HG03442 (cell line): ENCODE measurements around the gene LOC101059915.
"Not testable (repeated sequence)": the region's sequence is repeated elsewhere in the genome, so short reads cannot be mapped to it uniquely, and the experiment has no call there.

Experiments
- ATAC-seq: cut with Tn5 transposase; IDR thresholded peaks from one replicate; pipeline ENCODE4 v1.9.1; 2021; ENCODE audit warnings: mild to moderate bottlenecking, moderate library complexity; ENCODE audit not compliant: unreplicated experiment

The LOC101059915 gene

DNA sequence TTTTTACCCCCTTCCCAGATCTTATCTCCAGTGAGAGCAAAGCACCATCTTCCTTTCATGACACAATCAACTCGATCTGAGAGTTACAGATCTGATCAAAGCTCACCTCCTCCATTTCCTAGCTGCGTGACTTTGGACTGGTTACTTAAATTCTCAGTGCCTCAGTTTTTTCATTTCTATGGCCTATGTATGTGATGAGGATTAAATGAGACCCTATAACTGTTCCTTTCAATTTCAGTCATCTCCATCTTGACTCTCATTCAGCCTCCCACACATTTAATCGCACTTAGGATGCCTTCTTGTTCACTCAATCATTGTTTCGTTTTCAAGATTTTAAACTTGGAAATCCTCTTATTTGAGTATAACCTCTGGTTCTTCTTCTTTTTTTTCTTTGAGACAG lies 28.9 kb upstream of the LOC101059915 start:
- no peak for ATAC-seq

DNA sequence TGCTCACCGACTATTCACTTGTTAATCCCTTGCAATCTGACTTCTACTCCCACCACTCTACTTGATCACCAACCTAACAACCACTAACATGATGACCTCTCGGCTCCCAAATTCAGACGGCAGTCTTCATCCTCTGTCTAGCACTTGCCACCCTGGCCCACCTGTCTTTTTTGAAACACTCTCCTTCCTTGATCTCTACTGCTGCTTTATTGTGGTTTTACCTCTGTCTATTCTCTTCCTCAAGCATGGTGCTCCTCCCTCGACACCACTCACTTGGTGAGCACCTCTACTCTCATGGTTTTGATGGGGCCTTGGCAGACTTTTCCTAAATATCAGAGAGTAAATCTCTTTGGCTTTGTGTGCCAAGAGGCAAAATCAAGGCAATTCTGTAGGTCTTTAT lies 27.3 kb upstream of the LOC101059915 start:
- ATAC-seq, result no peak

DNA sequence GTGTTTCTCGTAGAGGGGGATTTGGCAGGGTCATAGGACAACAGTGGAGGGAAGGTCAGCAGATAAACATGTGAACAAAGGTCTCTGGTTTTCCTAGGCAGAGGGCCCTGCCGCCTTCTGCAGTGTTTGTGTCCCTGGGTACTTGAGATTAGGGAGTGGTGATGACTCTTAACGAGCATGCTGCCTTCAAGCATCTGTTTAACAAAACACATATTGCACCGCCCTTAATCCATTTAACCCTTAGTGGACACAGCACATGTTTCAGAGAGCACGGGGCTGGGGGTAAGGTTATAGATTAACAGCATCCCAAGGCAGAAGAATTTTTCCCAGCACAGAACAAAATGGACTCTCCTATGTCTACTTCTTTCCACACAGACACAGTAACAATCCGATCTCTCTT lies 22.9 kb upstream of the LOC101059915 start:
- ATAC-seq, result not testable (repeated sequence)

DNA sequence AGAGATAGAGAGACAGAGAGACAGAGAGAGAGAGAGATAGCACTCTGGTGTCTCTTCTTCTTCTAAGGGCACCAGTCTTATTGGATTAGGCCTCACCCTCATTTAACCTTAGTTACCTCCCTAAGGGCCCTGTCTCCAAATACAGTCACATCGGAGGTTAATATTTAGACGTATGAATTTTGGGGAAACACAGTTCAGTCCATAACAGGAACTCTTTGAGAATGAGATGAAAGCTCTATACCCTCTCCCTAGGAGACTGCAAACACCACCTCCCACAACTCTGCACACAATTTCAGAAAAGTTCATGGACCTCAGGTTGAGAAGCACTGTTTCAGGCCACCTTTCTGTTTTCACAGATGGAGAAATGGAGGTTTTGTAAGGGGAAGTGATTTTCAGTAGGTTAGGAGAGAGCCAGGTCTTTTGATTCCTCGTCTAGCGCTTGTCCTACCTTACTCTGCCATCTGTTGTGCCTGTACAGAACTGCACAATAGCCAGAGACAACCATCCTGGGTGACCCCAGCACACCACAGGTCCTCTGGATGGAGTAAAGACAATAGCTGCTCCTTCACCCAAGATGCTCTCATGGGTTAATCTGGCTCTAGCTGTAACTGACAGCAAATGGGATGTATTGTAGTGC lies 16.9 kb upstream of the LOC101059915 start:
- peak; percentile 81 for ATAC-seq

DNA sequence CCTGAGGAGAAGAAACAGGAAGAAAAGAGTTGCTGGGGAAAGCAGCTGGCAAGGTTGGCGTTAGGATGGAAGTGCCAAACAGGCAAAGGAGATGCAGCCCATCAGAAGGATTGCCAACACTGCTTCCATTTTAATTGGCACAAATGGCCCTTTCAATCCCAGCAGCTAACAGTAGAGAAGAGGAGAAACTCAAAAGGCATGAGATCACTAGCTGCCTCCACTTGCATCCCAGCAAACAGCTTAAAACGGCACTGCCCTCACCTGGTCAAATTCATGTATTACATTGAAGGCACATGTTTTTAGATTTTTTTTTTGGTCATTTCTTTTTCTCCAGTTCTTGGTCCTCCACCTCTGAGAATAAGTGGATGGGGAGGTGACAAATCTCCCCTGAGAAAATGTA lies 14.9 kb upstream of the LOC101059915 start:
- ATAC-seq, result no peak

DNA sequence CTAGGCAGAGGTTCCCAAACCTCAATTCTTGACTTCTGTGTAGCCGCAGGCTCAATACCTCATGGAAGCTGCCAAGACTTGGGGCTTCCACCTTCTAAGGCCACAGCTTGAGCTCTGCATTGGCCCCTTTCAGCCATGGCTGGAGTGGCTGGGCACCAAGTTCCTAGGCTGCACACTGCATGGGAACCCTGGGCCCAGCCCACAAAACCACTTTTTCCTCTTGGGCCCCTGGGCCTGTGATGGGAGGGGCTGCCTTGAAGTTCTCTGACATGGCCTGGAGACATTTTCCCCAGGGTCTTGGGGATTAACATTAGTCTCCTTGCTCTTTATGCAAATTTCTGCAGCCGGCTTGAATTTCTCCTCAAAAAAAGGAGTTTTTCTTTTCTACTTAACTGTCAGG lies 14.0 kb upstream of the LOC101059915 start:
- no peak for ATAC-seq

DNA sequence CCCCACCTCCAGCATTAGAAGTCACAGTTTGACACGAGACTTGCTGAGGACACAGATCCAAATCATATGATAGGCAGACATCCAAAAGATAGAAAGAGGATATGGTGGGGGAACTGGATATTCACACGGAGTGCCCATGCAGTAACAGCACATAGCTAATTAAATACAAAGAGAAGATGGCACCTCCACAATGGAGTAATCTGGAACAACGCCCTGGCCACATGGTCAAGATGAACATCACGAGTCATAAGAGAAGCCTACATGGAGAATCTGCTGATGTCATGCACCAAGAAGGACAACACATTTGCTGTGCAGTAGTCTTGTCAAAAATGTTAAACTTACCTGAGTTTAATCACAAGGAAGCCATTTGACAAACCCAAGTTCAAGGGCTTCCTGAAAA lies 10.1 kb upstream of the LOC101059915 start:
- no peak for ATAC-seq

DNA sequence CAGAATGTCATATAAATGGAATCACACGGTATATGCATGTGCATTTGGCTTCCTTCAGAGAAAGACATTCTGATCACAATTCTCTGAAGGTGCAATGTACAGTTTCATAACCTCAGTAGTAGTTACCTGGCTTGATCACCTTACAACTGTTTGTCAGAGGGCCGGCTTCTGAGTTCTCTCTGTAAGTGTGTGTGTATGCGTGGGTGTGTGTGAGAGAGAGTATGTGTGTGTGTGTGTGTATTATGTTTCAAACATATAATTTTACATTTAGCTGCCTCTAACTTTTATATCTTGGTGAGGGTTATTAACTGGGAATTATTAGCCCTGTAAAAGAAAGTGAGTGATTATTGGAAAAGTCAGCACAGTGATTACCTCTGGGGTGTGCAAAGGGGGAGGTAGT lies 8.0 kb upstream of the LOC101059915 start:
- ATAC-seq, result no peak

DNA sequence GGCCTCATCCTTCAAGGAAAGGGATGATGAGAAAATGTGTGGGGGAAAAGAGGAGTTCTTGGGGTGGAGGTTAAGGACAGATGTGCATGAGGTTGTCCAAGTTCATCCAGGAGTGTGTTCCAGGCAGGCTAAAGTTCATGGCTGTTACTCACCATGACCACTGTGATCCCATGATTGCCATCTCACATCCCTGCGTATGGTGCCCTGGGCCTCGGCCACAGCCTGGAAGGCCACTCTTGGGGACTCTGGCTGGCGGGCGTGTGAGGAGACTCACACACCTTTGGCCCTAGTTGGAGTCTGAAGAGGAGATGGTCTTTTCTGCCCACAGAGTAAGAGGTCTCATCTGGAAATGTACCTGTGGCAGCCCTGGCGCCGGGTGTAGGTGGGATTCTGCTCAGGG lies 7.4 kb upstream of the LOC101059915 start:
- no peak for ATAC-seq

DNA sequence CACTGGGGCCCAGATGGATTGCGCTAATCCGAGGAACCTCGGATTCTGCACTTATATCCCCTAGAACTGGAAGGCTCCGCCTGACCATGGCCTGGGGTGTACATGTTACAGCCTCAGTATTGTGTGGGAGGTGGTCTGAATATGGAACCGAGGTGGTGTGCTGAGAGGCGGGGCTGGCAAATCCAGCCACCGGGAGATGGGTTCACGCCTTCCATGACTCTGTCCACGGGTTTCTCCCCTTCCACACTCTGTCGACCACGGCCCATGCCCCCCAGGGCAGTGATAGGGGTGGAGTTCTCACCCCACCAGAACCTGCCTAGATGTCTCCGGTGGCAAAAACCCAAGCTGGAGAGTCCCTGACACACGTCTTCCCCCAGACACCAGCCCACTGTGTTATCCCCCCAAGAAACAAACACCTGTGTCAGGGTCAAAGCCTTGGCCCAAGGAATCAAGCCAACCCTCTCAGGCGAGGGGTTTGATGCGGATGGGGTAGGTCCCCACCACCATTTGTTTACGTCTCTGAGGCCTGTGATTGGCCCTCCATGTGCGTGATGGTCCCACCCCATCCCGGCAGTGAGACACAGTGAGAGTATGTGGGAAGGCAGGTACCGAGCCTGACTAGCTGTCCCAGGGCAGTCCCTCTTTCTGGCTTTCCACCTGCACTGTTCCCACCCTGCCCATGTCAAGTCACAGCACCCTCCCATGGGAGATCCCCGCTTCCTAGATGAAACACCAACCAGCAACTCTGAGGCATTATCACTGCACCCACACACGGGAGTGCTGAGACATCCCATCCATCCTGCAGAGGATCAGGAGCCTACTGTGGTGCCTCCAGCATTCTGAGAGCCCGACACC lies 6.6 kb upstream of the LOC101059915 start:
- no peak for ATAC-seq

DNA sequence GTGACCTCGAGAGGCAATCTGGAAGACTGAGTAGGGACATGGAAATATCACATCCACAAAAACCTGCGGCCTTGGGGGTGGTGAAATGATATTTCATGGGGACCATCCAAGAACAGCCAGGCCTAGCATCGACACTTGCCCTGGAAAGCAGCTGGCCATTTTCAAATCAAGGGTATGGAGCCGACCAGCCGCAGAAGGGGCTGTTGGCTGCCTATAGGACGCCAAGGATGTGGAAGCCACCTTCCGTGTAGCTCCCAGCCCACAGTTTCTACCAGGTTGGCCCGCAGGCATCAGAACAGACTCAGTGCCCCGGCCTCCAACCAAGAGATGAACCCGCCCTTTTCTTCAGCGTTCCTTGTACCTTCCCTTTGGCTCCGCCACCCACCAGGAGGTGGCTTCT lies 5.4 kb upstream of the LOC101059915 start:
- no peak for ATAC-seq

DNA sequence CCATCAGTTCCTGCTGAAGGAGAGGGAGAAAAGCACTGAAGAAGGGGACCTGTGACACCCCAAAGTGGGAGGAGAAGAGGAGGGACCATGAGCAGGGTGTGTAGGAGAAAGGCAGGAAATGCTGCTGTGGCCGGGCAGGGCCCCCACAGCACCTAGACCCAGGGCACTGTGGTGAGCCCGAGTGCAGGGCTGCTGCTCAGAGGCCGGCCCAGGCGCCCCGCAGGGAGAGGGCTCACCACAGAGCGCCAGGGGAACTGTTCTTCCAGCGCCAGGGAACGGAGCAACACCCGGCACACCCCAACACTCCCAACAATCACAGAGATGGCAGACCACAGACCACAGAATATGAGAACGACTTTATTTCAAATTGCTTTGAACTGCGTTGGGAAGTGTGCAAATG lies 4.7 kb upstream of the LOC101059915 start:
- not testable (repeated sequence) for ATAC-seq

DNA sequence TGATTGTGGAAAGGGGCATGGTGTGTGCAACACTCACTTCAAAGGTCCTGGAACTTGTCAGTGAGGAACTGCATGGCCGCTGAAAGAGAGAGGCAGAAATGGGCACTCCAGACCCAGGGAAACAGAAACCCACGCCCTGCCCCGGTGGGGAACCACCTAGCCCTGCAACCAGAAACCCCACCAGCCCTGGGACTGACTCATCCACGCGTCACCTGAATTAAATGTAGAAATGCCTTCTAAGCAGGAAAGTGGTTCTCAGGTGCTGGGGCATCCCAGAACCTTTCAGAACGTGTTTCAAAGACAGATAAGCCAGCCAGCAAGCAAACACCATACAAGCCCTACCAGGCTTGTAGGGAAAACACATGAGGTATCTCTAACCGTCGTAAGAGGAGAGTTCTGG lies 4.1 kb upstream of the LOC101059915 start:
- ATAC-seq, result not testable (repeated sequence)

DNA sequence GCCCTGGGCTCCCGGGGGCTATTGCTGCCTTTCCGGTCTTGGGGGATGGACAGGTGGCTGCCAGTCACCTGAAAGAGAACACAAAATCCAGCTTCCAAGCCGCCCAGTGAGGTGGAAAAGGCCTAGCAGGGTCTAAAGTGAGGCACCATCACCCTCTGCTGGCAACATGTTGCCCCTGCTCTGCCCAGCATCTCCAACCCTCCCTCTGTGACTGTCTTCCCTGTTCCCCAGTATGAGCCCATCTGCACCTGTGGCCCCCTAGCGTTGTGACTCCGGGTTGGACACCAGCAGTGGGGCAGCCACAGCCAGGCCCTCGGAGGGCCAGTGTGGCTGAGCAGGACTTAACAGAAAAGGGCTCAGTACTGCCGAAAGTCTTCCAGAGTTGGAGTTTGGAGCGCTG lies 3.1 kb upstream of the LOC101059915 start:
- peak; percentile 39 for ATAC-seq

DNA sequence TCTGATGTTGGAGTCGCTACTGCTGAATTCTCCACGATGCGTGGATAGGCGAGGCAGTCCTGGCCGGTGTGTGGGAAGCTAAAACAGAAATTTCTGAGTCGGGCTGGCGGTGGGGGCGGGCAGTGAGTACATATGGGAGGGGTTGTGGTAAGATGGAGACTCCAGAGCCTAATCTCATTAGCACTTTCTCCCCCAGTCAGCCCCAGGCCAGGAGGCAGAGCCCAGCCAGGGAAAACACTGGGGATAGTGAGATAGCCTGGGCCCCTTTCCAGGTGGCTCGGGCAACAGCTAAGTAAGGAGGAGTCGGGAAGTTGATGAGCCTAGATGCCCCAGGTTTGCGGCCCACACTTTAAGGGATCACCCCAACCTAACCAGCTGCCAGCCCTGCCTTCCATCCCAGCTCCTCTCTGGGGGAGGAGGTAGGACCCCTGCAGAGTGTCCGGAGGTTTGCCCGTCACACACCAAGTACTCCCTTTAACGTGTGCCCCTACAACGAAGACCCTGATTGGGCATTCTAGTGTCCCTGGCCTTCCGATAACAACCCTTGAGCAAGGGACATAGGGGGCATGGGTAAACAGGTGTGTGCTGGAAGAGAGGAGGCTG lies 2.4 kb upstream of the LOC101059915 start:
- no peak for ATAC-seq

DNA sequence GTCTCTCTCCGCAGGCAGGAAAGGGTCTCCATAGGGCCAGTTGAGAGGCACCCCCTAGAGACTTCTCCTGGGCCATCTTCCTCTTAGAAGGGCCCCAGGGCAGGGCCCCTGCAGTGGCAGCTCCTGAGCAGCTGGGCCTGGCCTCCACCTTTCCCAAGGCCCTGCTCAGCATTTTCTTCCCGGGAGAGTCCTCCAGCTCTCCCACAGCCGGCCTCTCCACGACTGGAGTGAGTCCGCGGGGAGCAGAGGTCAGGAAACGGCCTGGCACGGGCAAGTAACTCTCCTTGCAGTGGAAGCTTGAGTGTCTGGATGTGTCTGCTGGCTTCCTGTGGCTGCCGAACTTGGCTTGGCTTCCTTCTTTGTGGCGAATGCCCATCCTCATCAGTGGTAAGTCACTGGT lies 1.6 kb upstream of the LOC101059915 start:
- no peak for ATAC-seq

DNA sequence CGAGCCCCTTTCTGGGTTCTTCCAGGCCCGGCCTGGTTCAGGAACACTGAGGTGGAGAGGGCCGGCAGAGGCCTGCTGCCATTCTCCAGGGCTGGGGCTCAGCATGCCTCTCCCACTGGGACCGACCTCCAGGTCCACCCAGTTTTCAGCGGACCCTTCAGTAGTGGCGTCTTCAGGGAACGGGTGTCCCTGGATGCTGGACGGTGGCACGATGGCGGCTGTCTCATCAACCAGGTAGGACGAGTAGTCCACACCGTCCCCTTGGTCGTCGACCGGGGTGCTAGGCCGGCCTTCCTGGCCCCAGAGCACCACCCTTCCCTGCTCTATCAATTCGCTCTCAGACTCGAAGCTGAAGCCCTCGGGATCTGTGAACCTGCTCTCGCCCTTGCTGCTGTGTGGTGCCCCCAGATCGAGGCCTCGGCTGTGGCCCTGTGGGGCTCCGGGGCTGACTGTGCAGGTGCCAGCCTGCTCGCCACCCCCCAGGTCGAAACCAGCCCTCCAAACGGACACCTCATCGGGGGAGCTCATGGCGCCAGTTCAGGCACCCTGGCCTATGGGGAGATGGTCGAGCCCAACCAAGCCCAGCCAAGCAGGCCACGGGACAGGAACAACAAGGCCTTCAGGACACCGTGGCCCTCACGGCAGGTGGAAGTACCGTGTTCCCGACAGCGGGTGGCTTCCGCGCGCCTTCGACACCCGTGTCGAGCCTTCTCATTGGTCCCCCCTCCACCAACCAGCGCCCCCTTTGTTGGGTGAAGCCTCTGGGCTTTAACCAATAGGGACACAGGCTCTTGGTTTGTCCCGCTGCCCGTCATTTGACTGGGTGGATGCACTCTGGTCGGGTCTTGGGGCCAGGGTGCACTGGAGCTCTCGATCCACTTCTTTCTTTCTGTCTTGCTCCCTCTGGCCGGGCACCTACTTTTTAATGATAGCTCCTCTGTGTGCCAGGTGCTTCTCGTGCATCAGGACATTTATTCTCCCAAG lies 814 bp upstream of the LOC101059915 start:
- no peak for ATAC-seq

DNA sequence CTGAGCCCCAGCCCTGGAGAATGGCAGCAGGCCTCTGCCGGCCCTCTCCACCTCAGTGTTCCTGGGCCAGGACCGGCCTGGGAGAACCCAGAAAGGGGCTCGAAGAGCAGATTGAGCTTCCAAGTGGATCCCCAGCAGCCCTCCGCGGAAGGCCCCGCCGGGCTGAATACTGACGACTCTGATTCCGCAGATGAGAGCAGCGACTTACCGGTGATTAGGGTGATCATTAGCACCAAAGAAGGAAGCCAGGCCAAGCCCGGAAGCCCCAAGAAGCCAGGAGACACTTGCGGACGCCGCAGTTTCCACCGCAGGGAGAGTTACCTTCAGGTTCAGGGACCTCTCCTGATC lies 876 bp downstream of the LOC101059915 start:
- ATAC-seq, result no peak

DNA sequence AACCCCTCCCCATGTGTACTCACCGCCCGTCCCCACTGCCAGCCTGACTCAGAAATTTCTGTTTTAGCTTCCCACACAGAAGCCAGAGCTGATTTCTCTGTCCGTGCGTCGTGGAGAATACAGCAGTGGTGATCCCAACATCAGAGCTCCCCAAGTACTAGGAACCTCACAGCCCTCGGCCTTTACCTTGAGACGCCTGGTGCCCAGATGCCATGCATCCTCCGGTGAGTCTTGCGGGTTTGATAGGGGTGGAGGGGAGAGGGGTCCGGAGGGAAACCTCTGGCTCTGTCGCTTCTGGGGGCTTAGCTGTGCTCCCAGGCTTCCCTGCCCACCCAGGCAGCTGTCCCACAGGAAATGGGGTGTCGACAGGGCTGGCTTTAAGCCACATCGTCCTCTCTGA lies 2.1 kb downstream of the LOC101059915 start:
- no peak for ATAC-seq

DNA sequence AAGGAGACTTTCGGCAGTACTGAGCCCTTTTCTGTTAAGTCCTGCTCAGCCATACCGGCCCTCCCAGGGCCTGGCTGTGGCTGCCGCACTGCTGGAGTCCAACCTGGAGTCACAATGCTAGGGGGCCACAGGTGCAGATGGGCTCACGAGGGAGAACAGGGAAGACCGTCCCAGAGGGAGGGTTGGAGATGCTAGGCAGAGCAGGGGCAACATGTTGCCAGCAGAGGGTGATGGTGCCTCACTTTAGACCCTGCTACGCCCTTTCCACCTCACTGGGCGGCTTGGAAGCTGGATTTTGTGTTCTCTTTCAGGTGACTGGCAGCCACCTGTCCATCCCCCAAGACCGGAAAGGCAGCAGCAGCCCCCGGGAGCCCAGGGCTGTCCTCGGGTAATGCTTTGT lies 2.6 kb downstream of the LOC101059915 start:
- ATAC-seq, result not testable (repeated sequence)
